Neural progenitor cell (in vitro differentiated cells): ENCODE data around the gene C3orf22.

Experiments used
- CTCF ChIP-seq: fragments of 200-600 bp; sonication (generic); IDR thresholded peaks from 2 replicates; pipeline ENCODE4 v1.5.1; 2017; ENCODE audit warnings: antibody characterized with exemption, mild to moderate bottlenecking
- EZH2 ChIP-seq: fragments of 200-600 bp; sonication (generic); IDR thresholded peaks from 2 replicates; pipeline ENCODE4 v1.6.1; 2017; ENCODE audit warnings: antibody characterized with exemption, mild to moderate bottlenecking, moderate library complexity

GRCh38 chr3:126525853-126526667, 32.7 kb downstream of the C3orf22 start:
- TF ChIP-seq EZH2, result no peak
- no peak for TF ChIP-seq CTCF
